ENCODE data around the gene EVL. TPM values are rescaled to one million over a fixed set of nuclear protein-coding genes. Genes with fewer than 3 reads are reported as not detected.

Gene EVL
- total RNA-seq, 2 donors from 2014 or later = 42.5 to 98.4 TPM

GRCh38 chr14:100065942-100066574 lies 836 bp downstream of the EVL start:
- Histone ChIP-seq H3K4me3 (no peak overlapping the region), H3K27ac (no peak overlapping the region), H3K4me1 (replicated peaks) (no peaks in the 10 kb centered on the region), H3K36me3 (no peaks in the 10 kb centered on the region), H3K9me3 (no peaks in the 10 kb centered on the region), H3K27me3 (replicated peaks; ENCODE audit: insufficient read depth) (no peaks in the 10 kb centered on the region)
- TF ChIP-seq CTCF (IDR thresholded peaks at IDR 0.05) (no peak), POLR2A (IDR thresholded peaks at IDR 0.05) (no peak), POLR2AphosphoS5 (IDR thresholded peaks at IDR 0.05) (no peak)
- intact Hi-C loops (cut with DNase I) = loop anchor here (5.0 kb wide), 1 partner anchor 46 kb away; no protein-coding TSS in a partner anchor
- 52% methylated on average over 10 of the region's 10 CpGs for WGBS
- DNase-seq (ENCODE audit: low spot score) = no peak

GRCh38 chr14:100066962-100067361 lies 1.7 kb downstream of the EVL start:
- Histone ChIP-seq H3K27me3 (replicated peaks; ENCODE audit: insufficient read depth) (no peaks in the 10 kb centered on the region), H3K4me3 (no peak overlapping the region), H3K4me1 (replicated peaks) (no peaks in the 10 kb centered on the region), H3K36me3 (no peaks in the 10 kb centered on the region), H3K9me3 (no peaks in the 10 kb centered on the region), H3K27ac (no peak overlapping the region)
- WGBS = 76% methylated on average over 10 of the region's 10 CpGs
- no peak for TF ChIP-seq CTCF (IDR thresholded peaks at IDR 0.05)
- no peak for TF ChIP-seq POLR2A (IDR thresholded peaks at IDR 0.05)
- no peak for TF ChIP-seq POLR2AphosphoS5 (IDR thresholded peaks at IDR 0.05)
- DNase-seq (ENCODE audit: low spot score) = no peak
- intact Hi-C loops (cut with DNase I) = loop anchor here (5.0 kb wide), 1 partner anchor 45 kb away; no protein-coding TSS in a partner anchor

- 92% methylated on average over 6 of the region's 6 CpGs for WGBS
- no peak for DNase-seq (ENCODE audit: low spot score)
- Histone ChIP-seq H3K27ac (no peak overlapping the region), H3K36me3 (no peaks in the 10 kb centered on the region), H3K4me1 (replicated peaks) (no peaks in the 10 kb centered on the region), H3K9me3 (no peaks in the 10 kb centered on the region), H3K4me3 (no peak overlapping the region), H3K27me3 (replicated peaks; ENCODE audit: insufficient read depth) (no peaks in the 10 kb centered on the region)
- intact Hi-C loops (cut with DNase I) = loop anchor here (5.0 kb wide), 1 partner anchor 45 kb away; no protein-coding TSS in a partner anchor
- TF ChIP-seq CTCF (IDR thresholded peaks at IDR 0.05) (no peak), POLR2A (IDR thresholded peaks at IDR 0.05) (no peak), POLR2AphosphoS5 (IDR thresholded peaks at IDR 0.05) (no peak)
These were observed 2.3 kb downstream of the EVL start for GRCh38 chr14:100067481-100067880.

- 84% methylated on average over 18 of the region's 18 CpGs for WGBS
- no peak for DNase-seq (ENCODE audit: low spot score)
- H3K9me3 ChIP-seq = no peaks in the 10 kb centered on the region
- no peaks in the 10 kb centered on the region for H3K4me1 ChIP-seq (replicated peaks)
- H3K27me3 ChIP-seq (replicated peaks; ENCODE audit: insufficient read depth) = no peaks in the 10 kb centered on the region
- no peaks in the 10 kb centered on the region for H3K36me3 ChIP-seq
- H3K4me3 ChIP-seq = no peak overlapping the region
- H3K27ac ChIP-seq = no peak overlapping the region
- no peak for TF ChIP-seq POLR2AphosphoS5 (IDR thresholded peaks at IDR 0.05)
- no peak for TF ChIP-seq CTCF (IDR thresholded peaks at IDR 0.05)
- TF ChIP-seq POLR2A (IDR thresholded peaks at IDR 0.05) = no peak
- intact Hi-C loops (cut with DNase I) = loop anchor here (5.0 kb wide), 1 partner anchor 44 kb away; no protein-coding TSS in a partner anchor
These were observed 3.0 kb downstream of the EVL start for GRCh38 chr14:100067971-100068959.

Data from prostate gland (tissue), 2 donors.